ENCODE measurements around the gene PRSS38. TPM values are rescaled to one million over a fixed set of nuclear protein-coding genes. Genes with fewer than 3 reads are reported as not detected.

The PRSS38 gene
- total and polyA plus RNA-seq, 10 of the 15 experiments (the other 5 are each of a cell fraction or from before 2014, with no cell fraction given): not detected

- TF ChIP-seq, protein P1, sequence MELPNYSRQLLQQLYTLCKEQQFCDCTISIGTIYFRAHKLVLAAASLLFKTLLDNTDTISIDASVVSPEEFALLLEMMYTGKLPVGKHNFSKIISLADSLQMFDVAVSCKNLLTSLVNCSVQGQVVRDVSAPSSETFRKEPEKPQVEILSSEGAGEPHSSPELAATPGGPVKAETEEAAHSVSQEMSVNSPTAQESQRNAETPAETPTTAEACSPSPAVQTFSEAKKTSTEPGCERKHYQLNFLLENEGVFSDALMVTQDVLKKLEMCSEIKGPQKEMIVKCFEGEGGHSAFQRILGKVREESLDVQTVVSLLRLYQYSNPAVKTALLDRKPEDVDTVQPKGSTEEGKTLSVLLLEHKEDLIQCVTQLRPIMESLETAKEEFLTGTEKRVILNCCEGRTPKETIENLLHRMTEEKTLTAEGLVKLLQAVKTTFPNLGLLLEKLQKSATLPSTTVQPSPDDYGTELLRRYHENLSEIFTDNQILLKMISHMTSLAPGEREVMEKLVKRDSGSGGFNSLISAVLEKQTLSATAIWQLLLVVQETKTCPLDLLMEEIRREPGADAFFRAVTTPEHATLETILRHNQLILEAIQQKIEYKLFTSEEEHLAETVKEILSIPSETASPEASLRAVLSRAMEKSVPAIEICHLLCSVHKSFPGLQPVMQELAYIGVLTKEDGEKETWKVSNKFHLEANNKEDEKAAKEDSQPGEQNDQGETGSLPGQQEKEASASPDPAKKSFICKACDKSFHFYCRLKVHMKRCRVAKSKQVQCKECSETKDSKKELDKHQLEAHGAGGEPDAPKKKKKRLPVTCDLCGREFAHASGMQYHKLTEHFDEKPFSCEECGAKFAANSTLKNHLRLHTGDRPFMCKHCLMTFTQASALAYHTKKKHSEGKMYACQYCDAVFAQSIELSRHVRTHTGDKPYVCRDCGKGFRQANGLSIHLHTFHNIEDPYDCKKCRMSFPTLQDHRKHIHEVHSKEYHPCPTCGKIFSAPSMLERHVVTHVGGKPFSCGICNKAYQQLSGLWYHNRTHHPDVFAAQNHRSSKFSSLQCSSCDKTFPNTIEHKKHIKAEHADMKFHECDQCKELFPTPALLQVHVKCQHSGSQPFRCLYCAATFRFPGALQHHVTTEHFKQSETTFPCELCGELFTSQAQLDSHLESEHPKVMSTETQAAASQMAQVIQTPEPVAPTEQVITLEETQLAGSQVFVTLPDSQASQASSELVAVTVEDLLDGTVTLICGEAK (IDR thresholded peaks at IDR 0.05; ENCODE audit: borderline replicate concordance): no peak
- TF ChIP-seq USF1 (IDR thresholded peaks at IDR 0.05; ENCODE audit: borderline replicate concordance, extremely low read length, insufficient read depth, low read depth, low read length): no peak
- TF ChIP-seq FOS (IDR thresholded peaks at IDR 0.05; ENCODE audit: borderline replicate concordance, extremely low read depth, insufficient read length): no peak
- TF ChIP-seq EED (IDR thresholded peaks at IDR 0.05; ENCODE audit: low read depth): no peak
- no peak for TF ChIP-seq SUZ12 (IDR thresholded peaks at IDR 0.05; ENCODE audit: unreplicated experiment)
- no peak for TF ChIP-seq KLF5 (IDR thresholded peaks at IDR 0.05; ENCODE audit: partially characterized antibody)
- TF ChIP-seq SP1 (IDR thresholded peaks at IDR 0.05; ENCODE audit: low read depth, low read length): no peak
- TF ChIP-seq ZNF592 (IDR thresholded peaks at IDR 0.05): no peak
Observed at GRCh38 chr1:227781314-227781930, 34.1 kb upstream of the PRSS38 start (continued).

All from GM12878 (cell line).